Kidney tubule cell (primary cell): Measurements from ENCODE around the gene ATP9B.

Experiments used
- DNase-seq: peaks from one replicate; pipeline ENCODE4 v3.0.0-alpha.2; 2018; ENCODE audit warnings: low spot score

ATP9B gene

GRCh38 chr18:79200546-79201268 is 131.5 kb downstream of the ATP9B start:
- DNase-seq: peak; percentile 74

DNA sequence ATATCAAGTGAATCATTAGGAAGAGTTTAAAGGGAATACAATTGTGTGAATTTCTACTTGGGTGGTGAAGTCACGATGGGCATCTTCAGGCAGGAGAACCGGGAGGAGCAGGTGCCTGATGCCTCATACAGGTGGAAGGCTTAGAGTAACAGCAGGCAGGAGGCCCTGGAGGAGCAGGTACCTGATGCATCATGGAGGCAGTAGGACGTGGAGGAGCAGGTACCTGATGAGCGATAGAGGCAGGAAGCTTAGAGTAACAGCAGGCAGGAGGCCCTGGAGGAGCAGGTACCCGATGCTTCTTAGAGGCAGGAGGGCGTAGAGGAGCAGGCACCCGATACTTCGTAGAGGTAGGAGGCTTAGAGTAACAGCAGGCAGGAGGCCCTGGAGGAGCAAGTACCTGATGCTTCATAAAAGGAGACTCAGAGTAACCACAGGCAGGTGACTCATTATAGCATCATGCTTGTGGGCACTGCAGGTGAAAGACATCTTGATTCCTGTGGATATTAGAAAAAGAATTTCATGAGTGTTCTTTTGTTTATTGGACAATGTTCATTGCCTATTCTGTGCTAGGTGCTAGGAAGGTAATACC is 133.9 kb downstream of the ATP9B start:
- peak; percentile 92 for DNase-seq

DNA sequence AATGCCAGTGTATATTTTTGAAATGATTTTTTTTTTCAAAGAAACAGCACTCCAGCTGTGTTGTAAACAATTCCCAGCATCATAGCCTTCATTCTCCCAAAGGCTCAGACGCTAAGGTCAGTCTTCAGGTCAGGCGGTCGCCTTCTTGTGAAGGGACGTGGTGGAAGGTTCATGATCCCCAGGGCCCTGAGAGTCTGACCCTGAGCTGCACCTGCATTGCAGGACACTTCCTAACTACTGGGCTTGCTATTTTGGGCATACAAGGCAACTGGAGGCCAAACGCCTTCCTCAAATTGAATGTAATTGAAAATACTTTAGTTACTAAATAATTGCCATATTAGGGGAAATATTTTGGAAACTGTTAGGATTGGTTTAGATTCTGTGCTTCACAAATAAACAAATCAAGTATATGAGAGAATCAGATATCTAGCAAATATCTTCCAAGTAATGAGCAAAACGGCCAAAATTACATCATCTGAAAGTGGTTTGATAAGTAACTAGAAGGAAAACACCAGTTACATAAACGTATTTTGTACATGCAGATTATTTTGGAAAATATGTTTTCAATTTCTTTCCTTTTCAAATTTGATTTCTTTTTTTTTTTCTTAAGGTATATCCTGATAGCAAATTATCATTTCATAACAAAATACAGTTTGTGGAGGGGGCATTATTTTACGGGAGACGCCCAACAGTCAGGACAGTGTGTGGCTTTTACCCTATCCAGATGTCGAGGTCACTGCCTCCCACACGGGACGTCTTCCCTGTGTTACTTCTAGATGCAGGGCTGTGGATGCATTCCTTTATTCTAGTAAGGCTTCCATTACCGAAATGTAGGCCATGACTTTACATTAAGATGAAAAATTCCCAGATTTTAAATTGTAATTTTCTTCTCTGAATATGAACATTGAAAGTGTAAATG is 136.0 kb downstream of the ATP9B start:
- no peak for DNase-seq

- no peak for DNase-seq
Observed at GRCh38 chr18:79206444-79206843, 137.2 kb downstream of the ATP9B start.

GRCh38 chr18:79208906-79209305 is 139.7 kb downstream of the ATP9B start:
- no peak for DNase-seq

DNA sequence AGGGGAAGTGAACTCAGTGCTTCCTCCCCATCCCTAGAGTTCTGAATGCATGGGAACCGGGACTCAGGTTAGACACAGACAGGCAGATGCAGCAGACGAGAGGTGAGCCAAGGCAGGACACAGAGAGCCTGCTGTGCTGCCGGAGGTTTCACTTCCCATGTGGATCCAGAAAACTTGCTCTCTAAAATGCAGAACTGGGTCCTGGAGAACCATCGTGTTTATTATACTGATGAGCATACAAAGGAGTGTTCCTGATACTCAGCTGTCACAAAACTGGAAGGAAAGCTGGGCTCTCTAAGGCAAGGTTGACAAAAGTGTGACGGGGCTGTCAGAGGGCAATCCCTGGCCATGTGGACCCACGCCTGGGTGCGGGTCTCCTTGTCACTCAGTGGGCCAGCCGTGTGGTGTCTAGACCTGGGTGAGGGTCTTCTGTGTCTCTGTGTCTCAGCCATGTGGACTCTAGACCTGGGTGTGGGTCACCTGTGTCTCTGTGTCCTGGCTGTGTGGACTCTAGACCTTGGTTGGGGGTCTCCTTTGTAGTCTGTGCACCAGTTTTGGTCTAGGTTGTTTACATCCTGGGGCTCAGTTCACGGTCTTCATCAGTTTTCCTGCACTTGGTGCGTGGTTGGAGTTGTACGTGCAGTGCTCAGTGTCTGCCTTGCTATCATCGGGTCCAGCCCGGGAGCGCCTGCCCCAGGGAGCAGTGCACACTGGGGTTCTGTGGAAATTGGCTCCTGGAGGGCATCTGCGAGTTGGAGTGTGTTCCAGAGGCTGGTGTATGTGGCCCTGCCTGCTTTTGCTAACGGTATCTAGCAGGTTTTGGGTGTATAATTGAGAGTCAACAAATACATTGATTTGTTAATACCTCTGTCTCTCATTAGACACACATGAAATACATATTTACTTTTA is 141.1 kb downstream of the ATP9B start:
- no peak for DNase-seq

GRCh38 chr18:79211844-79212243 is 142.7 kb downstream of the ATP9B start:
- DNase-seq: no peak

GRCh38 chr18:79214056-79214455 is 144.9 kb downstream of the ATP9B start:
- no peak for DNase-seq

GRCh38 chr18:79216176-79216575 is 147.0 kb downstream of the ATP9B start:
- no peak for DNase-seq

- DNase-seq: no peak
Observed at GRCh38 chr18:79217979-79218604, 148.9 kb downstream of the ATP9B start.

DNA sequence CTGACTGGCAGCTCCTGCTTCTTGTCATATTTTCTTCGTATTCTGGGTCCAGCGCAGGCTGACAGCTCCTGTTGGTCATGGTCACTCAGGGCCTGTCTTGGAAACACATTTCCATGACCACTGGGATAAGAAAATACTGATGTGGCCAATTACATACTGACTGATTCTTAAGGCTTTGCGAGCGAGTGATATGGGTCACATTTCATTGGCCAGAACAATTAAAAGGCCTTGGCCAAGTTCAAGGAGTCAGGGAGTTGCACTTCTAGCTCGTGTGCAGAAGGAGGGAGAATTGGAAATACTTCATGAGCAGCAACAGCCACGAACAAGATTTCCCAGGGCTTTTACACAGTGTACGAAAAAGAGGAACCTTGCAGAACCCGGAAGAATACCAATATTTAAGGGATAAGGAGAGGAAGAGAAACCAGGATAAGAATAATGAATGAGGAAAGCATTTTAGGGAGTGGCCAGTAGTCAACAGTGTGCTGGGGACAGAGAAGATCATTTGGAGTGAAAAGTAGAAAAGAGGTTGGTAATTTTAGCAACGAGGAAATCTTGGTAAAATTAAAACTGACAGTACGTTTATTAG is 149.5 kb downstream of the ATP9B start:
- no peak for DNase-seq

DNA sequence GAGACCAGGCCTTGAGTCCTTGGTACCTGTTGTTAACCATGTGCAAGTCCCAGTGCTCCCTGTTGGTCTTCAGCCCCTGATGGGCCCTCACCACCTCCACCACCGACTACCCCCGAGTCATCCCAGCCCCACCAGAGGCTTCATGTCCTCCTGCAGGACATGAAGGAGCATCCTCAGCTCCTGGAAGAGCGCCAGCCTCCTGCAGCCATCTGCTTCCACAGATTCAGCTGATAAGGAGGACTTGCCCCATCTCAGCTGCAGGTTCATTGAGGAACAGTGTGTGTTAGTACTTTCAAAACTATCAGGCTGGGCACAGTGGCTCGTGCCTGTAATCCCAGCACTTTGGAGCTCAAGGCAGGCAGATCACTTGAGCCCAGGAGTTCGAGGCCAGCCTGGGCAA is 151.9 kb downstream of the ATP9B start:
- no peak for DNase-seq

DNA sequence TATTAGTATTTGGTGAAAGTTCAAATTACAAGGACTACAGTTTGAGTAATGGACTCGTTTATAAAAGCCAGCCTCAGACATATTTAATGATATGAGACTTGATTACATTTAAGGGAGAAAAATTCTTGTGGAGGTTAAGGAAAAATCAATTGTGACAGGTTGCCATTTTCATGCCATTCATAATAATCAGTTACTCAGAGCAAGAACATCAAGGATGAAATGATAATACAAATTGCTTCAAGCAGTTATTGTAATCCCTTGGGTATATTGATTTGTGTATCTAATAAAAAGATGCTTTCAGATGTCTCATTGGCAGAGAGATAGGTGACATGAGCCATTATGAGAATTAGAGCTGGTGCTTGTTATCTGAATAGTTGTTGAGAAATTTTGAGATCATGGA is 153.6 kb downstream of the ATP9B start:
- no peak for DNase-seq

DNA sequence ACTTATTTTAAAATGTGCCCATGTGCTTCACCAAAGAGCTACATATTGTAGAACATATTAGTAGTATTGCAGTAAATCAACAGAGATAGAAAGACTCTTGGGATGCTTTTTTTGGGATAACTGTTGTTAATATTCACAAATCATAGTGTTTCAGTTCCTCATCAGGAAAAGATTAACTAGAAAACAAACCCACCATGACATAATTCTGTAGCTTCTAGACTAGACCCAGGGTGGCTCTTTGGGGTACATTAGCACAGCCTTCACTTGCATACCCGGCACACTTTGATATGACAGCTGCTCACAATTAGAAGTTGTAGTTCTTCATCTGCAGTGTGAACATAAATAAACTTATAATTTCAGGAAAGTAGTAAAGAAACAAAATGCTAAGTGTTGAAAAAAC is 154.2 kb downstream of the ATP9B start:
- DNase-seq: no peak

DNA sequence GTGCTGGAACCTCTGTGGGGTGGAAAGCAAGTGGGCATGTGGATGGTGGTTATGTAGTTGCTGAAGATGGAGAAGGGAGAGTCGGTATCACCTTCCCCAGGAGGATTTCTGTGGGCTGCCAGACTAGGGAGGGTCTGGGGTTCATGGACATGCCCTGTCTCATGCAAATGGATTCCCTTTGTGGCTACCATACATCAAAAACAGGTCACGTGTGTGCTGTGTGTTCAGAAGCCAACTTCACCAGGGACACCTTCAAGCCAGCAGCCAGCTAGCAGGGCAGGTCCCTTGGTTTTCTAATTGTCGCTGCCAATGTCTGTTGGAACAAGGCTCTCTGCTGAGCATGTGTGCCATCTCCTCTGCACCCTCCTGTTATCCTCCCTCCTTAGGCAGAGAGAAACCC is 155.2 kb downstream of the ATP9B start:
- DNase-seq: no peak

DNA sequence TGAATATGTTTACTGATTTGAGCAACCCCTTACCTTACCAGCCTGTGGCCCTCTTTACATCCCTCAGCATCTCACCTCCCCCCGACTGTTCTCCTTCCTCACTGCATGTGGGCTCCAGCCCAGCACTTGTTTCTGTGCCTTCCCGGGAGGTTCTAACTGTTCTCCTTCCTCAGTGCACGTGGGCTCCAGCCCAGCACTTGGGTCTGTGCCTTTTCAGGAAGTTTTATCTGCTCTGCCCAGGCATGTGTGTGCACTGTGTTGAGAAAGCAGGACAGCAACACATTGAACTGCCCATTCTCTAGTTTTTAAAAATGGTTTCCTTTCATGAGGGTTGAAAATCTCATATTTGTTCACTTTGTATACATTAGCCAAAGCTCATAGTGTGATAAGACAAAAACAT is 158.4 kb downstream of the ATP9B start:
- no peak for DNase-seq

DNA sequence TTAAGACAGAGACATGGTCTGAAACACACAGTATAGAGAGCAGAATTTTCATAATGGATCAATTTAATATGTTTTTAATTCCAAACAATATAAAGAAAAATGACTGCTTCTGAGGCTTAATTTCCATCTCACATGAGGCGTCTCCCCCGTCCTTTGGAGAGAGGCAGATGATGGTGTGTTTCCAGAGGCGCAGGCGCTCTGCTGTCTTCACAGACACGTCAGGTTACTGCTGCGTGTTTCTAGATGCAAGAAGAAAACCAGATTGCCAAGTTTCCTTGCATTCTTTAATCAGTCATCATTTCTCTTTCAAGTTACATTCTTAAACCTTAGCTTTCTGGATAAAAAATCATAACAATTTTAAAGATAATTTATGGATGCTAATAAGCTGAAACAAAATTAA is 160.2 kb downstream of the ATP9B start:
- no peak for DNase-seq

DNA sequence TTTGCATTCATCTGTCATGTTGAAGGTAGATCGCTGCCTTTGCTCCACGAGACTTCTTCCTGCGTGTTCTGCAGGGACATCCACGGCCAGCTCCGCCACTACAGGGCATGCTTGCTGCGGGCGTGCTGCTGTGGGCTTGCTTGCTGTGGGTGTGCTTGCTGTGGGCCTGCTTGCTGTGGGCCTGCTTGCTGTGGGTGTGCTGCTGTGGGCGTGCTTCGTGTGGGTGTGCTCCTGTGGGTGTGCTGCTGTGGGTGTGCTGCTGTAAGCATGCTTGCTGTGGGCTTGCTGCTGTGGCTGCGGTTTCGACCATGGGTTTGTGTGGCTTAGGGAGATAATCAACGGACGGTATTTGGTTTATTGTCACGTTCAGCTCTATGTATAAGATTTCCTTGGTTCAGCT is 165.2 kb downstream of the ATP9B start:
- DNase-seq: no peak

- DNase-seq: peak; percentile 39
Observed at GRCh38 chr18:79239631-79240030, 170.4 kb downstream of the ATP9B start.

DNA sequence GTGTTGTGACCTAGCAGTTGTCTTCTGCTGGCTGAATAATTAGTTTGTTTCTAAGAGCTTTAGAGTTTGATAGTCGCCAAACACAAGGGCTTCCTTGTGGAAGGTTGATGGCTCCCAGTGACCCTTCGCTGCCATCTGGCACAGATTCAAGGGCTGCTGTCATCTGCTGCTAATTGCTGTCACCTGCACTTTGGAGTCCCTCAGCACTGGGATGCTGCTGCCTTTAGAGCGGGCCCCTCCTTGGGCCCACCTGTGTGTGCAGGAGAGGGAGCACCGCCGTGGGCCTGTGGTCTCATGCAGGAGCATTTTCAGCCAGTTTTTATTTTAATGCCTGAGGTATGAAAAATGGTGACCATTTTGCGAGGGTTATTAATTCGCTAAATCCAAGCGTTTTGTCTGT is 172.6 kb downstream of the ATP9B start:
- no peak for DNase-seq

DNA sequence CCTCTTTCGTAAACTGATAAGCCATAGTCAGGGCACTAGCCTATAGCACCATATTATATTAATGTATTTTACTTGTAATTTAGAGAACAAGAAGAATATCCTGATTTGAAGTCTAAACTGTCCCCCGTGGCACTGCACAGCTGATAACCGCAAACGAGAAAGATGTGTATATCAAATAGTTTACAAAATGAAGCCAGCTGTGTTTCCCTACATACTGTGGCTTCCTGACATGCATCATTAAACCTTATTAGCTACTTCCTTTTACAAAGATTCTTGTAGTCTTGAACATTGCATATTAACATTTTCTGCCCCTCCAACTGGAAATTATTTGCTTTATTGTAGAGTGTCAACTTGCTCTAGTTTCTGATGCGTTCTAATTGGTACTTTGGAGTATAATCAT is 173.1 kb downstream of the ATP9B start:
- peak; percentile 20 for DNase-seq
